ENCODE results near the gene PPM1H.
"Not testable (repeated sequence)": the region's sequence is repeated elsewhere in the genome, so short reads cannot be mapped to it uniquely, and the experiment has no call there.

PPM1H gene, protein sequence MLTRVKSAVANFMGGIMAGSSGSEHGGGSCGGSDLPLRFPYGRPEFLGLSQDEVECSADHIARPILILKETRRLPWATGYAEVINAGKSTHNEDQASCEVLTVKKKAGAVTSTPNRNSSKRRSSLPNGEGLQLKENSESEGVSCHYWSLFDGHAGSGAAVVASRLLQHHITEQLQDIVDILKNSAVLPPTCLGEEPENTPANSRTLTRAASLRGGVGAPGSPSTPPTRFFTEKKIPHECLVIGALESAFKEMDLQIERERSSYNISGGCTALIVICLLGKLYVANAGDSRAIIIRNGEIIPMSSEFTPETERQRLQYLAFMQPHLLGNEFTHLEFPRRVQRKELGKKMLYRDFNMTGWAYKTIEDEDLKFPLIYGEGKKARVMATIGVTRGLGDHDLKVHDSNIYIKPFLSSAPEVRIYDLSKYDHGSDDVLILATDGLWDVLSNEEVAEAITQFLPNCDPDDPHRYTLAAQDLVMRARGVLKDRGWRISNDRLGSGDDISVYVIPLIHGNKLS

DNA sequence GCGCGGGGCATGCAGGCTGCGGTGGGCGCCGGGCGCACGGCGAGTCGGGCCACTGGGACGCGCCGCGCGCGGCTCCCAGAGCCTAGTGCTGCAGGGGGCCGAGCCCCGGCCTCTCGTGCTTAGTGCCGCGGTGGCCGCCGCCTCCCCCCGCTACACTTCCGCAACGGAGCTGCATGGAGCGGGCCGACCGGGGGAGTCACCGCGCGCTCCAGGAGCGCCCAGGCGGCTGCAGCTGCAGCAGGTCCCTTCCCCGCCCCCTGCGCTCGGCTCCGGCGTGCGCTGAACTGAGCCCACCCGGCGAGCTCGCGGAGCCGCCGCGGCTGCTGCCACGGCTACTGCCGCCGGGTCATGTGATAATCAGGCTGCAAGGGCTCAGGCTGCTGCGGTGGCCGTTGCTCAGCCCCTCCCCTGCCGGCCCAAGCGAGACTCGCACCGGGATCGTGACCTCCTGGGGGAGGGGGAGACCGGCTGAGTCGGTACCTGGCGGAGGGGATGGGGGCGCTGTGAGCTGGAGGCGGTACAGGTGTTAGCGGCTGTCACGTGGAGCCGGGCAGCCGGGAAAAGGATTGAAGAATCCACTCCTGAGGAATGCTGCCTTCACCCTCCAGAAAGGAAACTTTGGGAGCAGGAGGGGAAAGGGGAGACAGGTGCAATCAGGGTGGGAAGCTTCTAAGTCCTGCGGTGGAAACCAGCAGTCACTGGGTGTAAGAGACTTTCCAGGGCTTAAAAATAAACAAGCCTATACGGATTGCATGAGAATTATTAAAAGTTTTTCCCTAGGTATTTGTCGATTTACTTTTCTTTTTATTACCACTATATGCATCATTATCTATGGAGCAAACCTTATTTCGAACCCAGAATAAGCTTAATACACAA is at the start of gene PPM1H:
PPM1H (minus strand) TSS at position 352 of the 876 bp plus-strand sequence. CDS start 414 bp downstream, outside the sequence.
- DNase-seq, result peak; percentile 40 to 79

DNA sequence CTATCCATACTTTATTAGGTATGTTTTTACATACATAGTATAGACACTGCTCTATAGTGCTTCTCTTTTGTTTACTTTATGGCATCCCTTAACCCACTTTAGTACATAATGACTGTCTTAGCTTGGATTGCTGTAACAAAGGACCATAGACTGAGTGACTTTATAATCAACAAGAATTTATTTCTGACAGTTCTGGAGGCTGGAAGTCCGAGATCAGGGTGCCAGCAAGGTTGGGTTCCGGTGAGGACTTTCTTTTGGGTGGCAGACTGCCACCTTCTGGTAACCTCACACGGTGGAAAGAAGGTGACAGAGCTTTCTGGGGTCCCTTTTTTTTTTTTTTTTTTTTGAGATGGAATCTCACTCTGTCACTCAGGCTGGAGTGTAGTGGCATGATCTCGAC is 48.6 kb upstream of the PPM1H start:
- no peak for DNase-seq

DNA sequence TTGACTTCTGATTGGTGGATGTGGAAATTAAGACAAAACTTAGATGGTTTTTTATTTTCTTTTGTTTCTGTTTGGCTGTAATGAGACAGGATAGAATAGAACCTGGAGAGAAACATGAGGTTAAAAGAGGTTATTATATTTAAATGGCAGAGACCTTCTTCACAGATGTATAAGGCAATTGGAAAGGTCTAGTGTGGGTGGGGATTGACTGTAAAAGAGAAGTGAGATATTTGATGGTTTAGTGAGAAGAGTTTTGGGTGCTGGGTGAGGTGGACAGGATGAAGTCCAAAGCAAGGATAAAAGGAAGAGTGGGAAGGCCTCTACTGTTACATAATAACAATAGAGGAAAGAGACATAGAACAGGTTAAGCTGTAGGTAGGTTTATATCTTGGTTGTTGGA is 43.8 kb upstream of the PPM1H start:
- DNase-seq, result no peak

DNA sequence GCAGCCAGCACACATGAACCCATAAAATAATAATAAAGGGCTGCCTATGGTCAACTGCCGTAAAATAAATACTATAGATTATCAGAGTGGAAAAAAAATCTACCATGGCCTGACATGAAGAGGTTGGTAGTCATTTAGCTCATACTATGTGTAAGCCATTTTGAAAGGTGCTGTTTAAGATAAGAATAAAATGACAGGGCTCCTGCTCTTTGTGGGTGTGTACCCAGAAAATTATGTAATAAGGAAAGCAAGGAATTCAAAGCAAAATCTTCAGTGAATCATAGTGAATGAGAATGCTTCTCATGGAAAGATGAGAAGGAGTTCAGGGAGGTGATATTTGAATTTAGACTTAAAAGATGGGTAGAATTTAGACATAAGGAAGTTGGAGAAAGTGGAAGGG is 42.9 kb upstream of the PPM1H start:
- DNase-seq, result no peak

DNA sequence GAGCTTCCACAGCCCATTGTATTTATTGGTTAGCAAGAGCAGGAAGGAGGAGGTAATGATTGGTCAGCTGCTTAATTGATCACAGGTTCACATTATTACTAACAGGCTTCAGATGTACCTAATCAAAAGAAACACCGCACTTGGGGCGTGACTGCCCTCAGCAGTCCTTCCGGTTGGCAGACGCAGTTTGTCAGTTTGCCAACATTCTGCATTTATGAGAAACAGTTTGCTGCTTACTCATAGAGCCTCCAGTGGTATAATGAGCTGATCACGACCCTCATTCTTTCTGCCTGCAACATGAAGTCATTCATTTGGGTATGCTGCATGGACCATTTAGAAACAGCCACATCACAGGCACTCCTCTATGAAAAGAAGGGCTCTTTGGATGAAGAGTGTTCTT is 42.5 kb upstream of the PPM1H start:
- peak in 1 of 2 experiments; percentile 17 for DNase-seq

DNA sequence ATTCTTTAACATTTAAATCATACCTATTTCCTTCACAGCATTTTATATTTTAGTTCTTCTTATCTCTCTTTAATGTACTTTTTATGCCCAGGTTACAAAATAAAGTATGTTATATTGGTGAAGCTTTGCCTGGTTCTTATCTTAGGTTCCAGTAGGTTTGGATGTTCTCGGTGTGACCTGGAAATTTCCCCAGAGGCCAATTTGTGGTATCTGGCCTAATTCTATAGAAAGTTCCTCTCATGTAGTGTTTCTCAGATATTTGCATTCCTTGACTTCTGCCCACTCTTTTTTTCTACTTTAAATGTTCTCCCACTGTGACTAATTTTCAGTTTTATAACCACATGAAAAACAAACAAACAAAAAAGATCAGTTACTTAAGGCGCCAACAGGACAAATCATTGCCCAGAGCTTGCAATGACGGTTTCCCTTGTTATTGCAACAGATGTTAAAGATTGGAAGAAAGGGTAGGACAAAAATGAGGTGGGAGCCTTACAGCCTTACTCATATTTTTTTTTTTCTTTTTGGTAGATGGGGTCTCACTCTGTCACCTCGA is 41.2 kb upstream of the PPM1H start:
- no peak for DNase-seq

DNA sequence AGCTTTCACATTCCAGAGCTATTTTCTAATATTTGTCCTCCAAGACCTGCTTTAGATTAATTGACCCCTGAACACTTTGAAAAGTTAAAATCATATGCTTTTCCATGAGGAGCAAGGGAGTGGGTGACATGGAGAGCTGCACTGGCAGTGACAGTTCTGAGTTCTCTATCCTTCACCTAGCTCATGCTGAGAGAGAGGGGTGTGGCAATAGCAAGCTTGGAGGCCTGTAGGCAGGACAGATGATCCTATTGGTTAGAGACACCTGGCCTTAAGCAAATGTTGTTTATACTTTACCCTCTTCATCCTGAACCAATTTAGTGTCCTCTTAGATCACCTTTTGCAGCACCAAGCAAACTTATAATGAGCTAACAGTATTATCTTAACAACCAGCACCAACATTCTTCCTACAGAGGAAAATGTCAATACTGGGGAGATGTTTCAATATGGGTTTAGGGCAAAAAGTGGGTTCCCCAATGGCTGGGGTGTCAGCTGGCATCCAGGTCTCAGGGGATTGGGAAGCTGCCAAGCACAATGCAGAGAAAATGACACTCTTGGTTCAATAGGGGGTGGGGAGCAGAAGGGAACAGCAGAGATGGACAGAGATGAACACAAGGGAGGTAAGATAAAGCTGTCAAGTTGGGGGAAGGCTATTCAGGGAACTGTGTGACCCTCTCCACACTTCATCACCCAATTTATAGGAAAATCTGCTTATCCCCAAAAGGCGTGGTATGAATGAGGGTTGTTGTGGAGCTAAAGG is 37.0 kb upstream of the PPM1H start:
- no peak for DNase-seq

DNA sequence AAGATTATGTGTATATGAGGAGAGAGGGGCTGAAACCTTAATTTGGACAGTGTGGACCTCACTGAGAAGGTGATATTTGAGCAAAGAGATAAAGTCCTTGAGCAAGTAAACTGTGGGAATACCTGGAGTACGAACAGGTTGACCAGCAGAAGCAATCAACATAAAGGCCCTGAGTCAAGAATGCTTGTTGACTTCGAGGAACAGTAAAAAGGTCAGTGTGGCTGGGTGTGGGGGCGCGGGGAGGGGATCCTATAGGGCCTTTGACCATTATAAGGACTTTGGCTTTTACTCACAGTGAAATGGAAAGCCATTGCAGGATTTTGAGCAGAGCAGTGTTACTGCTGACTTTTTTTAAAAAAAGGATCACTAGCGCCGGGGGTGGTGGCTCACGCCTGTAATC is 34.7 kb upstream of the PPM1H start:
- DNase-seq, result no peak

DNA sequence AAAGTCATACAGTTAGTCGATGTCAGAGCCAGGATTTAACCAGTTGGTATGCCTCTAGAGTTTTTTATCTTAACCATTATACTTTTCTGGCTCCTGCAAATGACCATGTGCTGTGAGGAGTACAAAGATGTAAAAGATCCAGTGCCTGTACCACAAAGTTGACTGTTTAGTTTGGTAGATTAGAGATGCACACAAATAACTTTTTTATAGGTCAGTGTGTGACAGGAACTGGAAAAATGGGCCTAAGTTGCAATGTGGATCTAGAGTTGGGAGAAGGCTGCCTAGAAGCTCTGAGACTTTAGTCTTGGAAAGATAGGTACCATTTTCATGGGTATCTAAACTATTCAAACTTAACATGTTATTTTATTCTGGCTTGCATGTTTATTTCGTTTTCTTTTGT is 32.8 kb upstream of the PPM1H start:
- no peak for DNase-seq

DNA sequence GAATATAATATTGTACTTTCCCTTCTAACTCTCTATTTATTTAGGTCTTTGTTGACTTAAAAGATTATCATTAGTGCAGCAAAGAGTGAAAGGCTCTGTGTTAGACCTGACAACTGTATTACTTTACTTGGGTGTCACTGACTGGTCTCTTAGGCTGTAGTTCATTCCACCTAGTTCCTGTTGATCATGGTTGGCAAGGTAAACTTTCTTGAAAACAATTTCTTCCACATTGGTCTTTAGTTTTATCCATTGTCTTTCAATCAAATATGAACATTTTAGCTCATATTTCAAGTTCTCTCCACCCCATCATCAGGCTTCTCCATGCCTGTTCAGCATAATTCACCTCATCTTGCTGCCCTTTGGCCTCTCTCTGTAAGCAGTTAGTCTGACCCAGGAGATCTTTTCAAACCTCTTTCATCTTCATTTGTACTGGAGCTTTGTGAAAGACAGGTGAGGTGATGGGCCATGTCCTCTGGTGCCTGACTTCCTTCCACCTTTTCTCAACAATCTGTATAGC is 32.1 kb upstream of the PPM1H start:
- no peak for DNase-seq

DNA sequence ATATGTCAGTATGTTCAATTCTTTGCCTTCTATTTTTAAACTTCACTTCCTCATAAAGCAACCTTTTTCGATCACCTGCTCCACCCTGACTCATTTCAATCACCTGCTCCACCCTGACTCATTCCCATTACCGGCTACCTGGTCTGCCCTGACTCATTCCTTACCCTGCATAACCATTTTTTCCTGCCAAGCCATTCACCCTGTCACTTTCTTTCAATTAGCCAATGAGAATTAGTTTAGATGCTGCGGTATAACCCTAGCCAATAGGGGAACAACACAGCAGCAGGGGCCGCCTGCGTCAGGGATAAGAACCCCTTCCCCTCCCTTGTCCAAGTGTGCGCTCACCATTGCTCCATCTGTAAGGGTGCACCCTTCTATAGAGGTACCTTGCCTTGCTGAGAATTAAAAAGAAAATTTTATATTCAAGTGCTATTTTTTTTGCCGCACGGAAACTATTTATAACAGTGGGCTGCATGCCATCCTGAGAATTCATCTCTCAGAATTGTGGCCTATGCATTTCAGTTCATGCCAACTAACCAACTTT is 31.6 kb upstream of the PPM1H start:
- DNase-seq, result not testable (repeated sequence)

DNA sequence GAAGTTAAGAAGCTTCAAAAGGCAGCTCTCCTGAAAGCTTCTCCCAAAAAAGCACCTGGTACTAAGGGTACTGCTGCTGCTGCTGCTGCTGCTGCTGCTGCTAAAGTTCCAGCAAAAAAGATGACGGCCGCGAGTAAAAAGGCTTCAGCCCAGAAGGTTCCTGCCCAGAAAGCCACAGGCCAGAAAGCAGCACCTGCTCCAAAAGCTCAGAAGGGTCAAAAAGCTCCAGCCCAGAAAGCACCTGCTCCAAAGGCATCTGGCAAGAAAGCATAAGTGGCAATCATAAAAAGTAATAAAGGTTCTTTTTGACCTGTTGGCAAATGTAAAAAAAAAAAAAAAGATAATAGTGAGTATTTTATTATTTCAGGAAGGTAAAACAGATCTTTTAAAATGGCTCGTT is 30.8 kb upstream of the PPM1H start:
- not testable (repeated sequence) for DNase-seq

DNA sequence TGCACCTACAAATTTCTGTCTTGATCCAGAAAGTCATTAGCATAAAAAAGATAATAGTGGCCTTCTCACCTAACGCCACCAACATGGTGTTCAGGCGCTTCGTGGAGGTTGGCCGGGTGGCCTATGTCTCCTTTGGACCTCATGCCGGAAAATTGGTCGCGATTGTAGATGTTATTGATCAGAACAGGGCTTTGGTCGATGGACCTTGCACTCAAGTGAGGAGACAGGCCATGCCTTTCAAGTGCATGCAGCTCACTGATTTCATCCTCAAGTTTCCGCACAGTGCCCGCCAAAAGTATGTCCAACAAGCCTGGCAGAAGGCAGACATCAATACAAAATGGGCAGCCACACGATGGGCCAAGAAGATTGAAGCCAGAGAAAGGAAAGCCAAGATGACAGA is 30.3 kb upstream of the PPM1H start:
- DNase-seq, result not testable (repeated sequence)

DNA sequence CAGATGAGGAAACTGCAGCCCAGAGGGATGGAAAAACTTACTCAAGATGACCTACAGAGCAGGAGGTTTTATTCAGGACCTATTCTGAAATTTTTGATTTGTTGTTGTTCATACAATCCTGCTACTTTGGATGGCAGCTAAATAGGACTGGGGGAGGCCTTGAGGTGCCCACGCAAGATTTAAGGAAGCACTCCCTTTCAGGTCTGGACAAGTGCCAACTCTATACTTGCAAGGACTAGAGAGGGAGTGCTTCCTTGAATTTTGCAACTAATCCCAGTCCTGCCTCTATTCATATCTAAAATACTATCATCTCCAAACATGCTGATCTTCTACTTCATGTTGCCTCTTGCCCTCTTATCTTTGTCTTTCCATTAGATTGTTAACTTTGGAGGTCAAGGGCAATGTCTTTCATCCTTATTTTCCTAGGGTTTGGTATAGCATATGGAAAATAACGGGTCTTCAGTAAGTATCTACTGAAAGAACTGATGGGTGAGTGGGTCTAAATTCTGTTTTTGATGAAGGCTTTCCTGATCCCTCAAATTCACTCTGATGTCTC is 28.6 kb upstream of the PPM1H start:
- no peak for DNase-seq

DNA sequence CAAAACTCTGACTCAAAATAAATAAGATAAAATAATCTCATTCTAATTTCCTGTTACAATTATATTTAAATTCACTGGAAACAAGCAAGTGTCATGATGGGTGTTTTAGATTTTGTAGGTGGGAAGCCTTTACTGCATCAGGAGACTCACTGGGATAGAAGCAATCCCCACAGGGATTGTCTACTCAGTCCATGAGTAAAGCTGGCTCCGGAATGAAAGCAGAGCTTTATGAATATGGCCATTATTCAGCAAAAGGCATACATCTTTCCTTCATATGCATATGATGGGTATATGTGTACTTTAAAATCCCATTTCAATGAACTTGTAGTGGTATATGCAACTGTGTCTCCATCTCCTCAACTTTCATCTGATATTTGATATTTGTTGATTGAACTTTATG is 25.4 kb upstream of the PPM1H start:
- DNase-seq, result no peak

DNA sequence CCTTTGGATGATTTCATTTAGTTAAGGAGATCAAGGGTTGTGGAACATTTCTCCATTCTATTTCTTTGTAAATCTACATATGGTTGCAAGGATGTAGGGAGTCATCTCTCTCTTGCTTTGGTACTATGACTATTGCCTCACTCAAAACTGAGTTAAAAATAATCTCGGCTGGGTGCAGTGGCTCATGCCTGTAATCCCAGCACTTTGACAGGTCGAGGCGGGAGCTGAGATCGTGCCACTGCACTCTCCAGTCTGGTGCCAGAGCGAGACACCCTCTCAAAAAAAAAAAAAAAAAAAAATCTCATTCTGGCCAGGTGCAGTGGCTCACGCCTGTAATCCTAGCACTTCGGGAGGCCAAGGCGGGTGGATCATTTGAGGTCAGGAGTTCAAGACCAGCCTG is 24.8 kb upstream of the PPM1H start:
- no peak for DNase-seq

DNA sequence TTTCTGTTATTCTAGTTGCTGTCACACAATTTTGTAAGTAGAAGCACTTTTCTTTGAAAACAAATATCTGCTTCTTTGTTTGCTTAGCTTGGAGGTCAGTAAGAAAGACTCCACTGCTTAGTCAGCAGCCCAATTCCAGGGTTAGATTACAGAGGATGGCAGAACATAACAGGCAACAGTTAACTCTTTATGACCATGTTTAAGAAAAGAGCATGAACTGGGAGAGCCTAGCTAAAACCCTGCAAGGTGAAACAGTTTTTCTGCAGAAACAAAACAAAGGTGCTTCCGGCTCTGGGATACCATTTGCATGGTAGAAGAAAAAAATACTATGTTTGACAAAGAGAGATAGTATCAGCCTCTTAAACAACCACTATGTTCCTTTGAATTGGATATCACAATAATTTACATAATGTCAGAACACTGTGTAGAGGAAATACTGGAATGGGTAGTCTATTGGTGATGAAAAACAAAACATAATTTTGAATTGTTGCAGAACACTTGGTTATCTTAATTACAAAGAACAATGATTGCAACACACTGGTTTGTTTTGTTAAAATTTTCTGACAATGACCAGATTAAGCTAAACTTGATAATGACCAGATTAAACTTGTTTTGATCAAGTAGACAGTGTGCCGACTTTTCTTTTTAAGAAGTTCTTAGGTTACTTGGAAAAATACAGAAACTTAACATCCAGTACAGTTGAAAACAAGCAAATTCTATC is 22.4 kb upstream of the PPM1H start:
- no peak for DNase-seq

DNA sequence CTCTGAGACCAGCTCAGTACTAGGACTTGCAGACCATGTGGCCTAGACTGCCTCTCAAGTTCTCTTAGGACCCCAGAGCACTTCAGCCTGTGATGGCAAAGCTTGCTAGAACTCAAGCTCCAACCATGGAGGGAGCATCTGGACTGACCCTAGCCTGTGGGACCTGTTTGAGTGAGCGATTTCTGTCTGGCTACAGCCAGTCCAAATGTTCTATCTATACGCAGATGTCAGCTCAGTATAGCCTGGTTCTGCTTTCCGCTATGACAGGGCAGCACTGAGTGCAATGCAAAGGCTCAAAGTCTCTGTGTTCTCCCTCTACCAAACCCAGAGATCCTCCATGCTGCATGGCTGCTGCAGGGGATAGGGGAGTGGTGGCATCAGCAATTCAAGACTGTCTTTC is 20.7 kb upstream of the PPM1H start:
- no peak for DNase-seq

DNA sequence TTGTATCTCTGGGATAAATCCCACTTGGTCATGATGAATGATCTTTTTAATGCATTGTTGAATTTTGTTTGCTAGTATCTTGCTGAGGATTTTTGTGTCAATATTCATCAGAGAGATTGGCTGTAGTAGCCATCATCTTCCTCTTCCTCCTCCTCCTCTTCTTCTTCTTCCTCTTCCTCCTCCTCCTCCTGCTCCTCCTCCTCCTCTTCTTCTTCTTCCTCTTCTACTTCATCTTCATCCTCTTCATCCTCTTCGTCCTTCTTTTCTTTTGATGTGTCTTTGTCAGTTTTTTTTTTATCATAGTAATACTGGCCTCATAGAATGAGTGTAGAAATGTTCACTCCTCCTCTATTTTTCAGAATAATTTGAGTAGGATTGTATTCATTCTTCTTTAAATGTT is 15.4 kb upstream of the PPM1H start:
- no peak for DNase-seq

DNA sequence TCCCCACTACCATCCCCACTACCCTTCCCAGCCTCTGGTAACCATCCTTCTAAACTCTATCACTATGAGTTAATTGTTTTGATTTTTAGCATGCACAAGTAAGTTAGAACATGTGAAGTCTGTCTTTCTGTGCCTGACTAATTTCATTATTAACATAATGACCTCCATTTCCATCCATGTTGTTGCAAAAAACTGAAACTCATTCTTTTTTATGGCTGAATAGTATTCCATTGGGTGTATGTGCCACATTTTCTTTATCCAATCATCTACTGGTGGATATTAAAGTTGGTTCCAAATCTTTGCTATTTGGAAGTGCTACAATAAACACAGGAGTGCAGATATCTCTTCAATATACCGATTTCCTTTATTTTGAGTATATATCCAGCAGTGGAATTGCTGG is 13.2 kb upstream of the PPM1H start:
- DNase-seq, result no peak

DNA sequence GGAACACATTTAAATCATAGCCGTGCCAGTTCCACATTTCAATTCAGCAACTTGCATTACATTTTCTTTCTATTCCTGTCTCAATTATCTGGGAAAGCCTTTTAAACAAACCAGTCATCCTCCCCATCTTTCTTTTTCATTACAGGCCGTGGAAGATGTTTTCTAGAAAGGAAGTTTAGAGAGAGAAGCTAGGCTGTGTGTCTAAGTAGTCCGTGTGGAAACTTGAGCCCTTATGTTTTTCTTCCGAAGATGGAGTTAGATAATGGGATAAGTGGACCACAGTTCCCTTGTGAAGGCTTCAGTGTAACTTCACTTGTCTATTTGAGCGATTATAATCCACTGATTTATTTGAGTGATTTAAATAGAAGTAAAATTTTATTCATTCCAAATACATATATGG is 12.4 kb upstream of the PPM1H start:
- DNase-seq, result no peak
